Raji (cell line): ENCODE data around the gene FCHSD2.

Experiments
- POLR2A ChIP-seq: IDR thresholded peaks from 2 replicates; pipeline ENCODE4 v1.6.1; 2011; ENCODE audit warnings: low read depth, low read length, control low read depth; ENCODE audit not compliant: insufficient read depth

The FCHSD2 gene

DNA sequence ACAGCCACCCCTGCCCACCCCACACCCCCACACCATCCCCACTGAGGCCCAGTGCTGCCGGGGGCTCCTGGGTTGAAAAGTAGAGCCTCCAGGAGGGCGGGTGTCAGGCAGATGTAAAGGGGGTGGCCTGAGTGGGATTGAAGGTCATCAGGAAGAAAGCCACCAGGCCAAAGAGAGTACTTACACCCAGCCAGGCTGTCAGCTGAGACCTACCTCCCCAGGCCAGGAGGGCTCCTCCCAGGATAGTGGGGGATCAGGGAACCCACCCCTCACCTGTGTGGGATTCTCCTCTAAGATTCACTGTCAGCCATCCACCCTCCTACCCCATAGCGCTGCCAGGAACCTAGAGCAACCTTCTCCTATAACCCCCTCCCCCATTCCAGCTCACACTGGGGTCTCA lies 17.2 kb upstream of the FCHSD2 start:
- TF ChIP-seq POLR2A: no peak

- TF ChIP-seq POLR2A: no peak
These were observed 16.4 kb upstream of the FCHSD2 start for GRCh38 chr11:73158356-73159051.

DNA sequence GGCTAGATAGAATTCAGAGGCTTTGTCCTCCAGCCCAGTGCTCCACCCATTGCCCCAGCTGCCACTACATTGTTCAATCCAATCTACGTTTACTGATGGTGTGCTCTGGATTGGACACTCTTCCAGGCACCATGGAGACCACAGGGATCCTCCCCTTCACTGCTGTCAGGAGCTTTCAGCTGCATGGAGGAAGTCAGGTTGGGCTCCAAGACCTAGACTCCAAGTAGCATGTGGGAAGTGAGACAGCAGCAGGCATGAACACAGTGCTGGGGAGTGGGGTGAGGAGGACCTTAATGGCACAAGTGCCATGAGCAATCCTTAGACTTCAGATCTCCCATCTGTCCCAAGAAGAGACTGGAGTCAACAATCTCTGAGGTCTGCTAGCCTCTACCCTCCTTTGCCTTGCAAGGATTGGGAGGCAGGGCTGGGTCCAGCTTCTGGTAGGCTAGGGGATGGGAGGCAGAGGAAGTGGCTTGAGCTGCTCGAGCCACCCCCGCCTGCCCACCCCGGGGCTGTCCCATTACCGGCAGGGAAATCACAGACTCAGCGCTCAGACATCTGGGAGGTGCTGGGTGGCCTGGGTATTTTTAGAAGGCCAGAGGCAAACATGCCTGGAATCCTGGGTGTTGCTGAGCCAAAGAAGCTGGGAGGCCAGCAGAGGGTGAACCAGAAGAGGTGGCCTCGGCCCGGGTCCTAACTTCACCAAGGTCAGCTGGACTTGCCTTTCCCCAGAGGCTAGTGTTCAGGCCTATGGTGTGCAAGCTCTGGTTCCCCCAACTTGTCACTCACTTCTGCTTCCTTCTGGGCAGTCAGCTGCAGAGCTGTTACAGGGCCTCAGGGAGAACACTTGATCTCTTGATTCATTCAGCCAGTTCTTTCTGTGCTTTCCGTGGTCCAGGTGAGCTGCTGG lies 15.2 kb upstream of the FCHSD2 start:
- TF ChIP-seq POLR2A: 0 out of 2 replicates have a peak, but pooled peaks have one; percentile 25

DNA sequence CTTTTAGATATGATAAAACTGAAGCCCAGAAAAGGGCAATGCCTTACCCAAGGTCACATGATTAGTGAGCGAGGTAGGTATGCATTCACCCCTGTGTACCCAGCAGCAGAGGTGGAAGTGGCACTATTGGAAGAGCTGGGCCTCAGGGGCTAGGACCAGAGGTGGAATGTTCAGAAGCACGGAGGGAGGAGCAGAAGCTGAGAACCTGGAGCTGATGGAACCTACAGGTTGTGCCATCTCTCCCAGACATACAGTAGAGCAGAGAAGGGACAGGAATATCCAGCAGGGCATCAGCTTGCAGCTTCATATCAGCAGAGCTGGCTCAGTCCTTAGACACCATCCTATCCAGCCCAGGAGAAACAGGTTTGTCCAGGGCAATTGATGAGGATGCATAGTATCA lies 14.6 kb upstream of the FCHSD2 start:
- TF ChIP-seq POLR2A: no peak

GRCh38 chr11:73156114-73156513 lies 14.0 kb upstream of the FCHSD2 start:
- TF ChIP-seq POLR2A: no peak

DNA sequence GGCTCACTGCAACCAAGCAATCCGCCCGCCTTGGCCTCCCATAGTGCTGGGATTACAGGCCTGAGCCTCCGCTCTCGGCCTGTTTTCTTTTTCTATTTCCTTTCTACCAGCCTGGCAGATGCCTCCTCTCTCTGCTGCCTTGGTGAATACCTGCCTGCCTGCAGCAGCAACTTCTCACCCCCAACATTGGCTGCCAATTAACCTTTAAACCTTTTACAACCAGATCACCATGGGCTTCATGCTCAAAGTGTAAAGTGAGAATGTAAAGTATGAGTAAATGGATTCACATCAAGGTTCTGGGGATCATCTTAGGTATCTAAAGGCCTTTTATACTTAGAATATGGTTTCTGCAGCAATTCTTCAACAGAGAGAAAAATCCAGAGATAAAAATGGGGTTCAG lies 13.0 kb upstream of the FCHSD2 start:
- TF ChIP-seq POLR2A: no peak

GRCh38 chr11:73154178-73154577 lies 12.1 kb upstream of the FCHSD2 start:
- TF ChIP-seq POLR2A: peak; percentile 52; the same call in 1 of the 2 replicates

DNA sequence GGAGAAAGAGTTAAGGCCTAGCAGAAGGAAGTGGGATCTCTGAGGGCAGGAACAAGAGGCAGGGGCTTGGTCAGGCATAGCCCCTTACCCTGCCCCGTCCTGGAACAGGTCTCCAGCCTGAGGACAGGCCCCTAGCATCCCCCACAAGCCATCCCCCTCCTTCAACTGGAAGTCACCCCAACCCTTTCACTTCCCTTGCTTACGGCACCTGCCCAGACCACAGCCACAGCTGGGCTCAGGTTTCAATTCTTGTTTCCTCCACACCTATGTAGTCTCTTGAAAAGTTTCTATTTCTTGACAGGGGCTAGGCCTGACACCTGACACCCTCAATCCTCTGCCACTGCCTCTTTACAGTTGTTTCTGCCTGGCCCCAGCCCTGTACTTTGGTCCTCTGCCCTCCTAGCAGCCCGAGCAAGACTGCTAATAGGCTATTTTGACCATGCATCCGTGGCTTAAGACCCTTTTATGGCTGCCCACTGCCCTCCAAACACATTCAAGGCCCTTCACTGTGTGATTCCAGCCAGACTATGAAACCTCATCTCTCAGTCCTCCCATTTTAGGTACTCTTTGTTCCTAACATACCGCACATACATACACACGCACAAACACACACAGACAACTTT lies 10.9 kb upstream of the FCHSD2 start:
- peak; percentile 46; the same call in 1 of the 2 replicates for TF ChIP-seq POLR2A

DNA sequence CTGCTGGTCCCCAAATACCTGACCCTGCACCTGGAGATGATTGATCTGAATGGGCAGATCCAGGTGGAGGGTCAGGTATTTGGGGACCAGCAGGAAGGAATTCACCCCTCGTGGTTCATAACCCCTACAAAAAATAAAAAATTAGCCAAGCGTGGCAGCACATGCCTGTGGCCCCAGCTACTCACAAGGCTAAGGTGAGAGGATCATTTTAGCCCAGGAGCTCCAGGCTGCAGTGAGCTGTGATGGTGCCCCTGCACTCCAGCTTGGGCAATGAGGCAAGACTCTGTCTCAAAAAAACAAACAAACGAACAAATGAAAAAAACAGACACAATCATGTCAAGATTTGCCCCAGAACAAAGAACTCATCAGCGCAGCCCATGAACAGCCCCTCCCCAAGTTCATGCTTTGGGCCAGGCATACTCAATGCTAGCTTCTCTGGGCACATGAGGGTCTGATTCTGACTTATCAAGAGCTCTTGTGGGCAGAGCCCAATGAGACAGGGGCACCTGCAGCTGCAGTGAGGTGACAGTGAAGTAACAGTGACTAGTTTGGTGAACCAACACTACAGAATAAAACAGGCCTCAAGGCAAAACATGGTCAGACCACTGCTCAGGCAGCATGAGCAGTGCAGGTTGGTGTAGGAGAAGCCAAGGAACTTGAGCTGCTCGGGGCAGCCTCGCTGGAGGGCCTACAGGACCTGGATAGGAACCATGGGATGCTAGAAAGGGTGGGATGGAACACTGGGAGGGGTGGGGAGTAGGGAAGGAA lies 10.2 kb upstream of the FCHSD2 start:
- TF ChIP-seq POLR2A: peak; percentile 41

- TF ChIP-seq POLR2A: no peak
These were observed 9.3 kb upstream of the FCHSD2 start for GRCh38 chr11:73151416-73151815.

- no peak for TF ChIP-seq POLR2A
These were observed 7.0 kb upstream of the FCHSD2 start for GRCh38 chr11:73149105-73149504.

- no peak for TF ChIP-seq POLR2A
These were observed 5.9 kb upstream of the FCHSD2 start for GRCh38 chr11:73147771-73148681.

- no peak for TF ChIP-seq POLR2A
These were observed 4.0 kb upstream of the FCHSD2 start for GRCh38 chr11:73145986-73146575.
